ENCODE results near the gene FAM219A. TPM values are rescaled to one million over a fixed set of nuclear protein-coding genes. Genes with fewer than 3 reads are reported as not detected.

FAM219A gene
- total RNA-seq, 1 donor from 2014 or later, result 16.8 TPM

- TF ChIP-seq, protein P1, sequence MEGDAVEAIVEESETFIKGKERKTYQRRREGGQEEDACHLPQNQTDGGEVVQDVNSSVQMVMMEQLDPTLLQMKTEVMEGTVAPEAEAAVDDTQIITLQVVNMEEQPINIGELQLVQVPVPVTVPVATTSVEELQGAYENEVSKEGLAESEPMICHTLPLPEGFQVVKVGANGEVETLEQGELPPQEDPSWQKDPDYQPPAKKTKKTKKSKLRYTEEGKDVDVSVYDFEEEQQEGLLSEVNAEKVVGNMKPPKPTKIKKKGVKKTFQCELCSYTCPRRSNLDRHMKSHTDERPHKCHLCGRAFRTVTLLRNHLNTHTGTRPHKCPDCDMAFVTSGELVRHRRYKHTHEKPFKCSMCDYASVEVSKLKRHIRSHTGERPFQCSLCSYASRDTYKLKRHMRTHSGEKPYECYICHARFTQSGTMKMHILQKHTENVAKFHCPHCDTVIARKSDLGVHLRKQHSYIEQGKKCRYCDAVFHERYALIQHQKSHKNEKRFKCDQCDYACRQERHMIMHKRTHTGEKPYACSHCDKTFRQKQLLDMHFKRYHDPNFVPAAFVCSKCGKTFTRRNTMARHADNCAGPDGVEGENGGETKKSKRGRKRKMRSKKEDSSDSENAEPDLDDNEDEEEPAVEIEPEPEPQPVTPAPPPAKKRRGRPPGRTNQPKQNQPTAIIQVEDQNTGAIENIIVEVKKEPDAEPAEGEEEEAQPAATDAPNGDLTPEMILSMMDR (IDR thresholded peaks at IDR 0.05; ENCODE audit: insufficient read depth, low read length, poor library complexity, severe bottlenecking), result no peak
- H3K27me3 ChIP-seq (ENCODE audit: control insufficient read depth, insufficient read depth, low read length), result no peaks in the 10 kb centered on the region
These were observed 109.0 kb downstream of the FAM219A start for GRCh38 chr9:34349324-34349723.

More at GRCh38 chr9:34349324-34349723, 109.0 kb downstream of the FAM219A start:
- DNase-seq (ENCODE audit: low read depth), result no peak
- Histone ChIP-seq H3K36me3 (ENCODE audit: control insufficient read depth, insufficient read depth, low read length) (no peaks in the 10 kb centered on the region), H3K4me3 (ENCODE audit: low read depth, low read length) (no peak overlapping the region)

Other genes starting within 250 kb of the FAM219A start
- gene KIF24, start 129.3 kb downstream of the FAM219A start, total RNA-seq, result 1.0 and 1.2 TPM in 2 replicates
- 18.1 and 30.0 TPM in 2 replicates for gene NUDT2, start 129.0 kb downstream of the FAM219A start, total RNA-seq
- 3.8 and 4.9 TPM in 2 replicates for gene MYORG, start 81.7 kb downstream of the FAM219A start, total RNA-seq
- gene DNAI1, start 235 bp upstream of the FAM219A start, total RNA-seq, result not detected in 2 replicates
- 1.5 TPM in 1 of 2 replicates, not detected in the other for gene ENHO, start 64.4 kb upstream of the FAM219A start, total RNA-seq
- gene CNTFR, start 131.2 kb upstream of the FAM219A start, total RNA-seq, result 0.27 and 1.1 TPM in 2 replicates
- gene RPP25L, start 153.5 kb upstream of the FAM219A start, total RNA-seq, result 31.5 and 34.0 TPM in 2 replicates
- gene DCTN3, start 161.9 kb upstream of the FAM219A start, total RNA-seq, result 92.7 and 128 TPM in 2 replicates
- 0.48 and 1.0 TPM in 2 replicates for gene ARID3C, start 170.5 kb upstream of the FAM219A start, total RNA-seq
- gene SIGMAR1, start 179.2 kb upstream of the FAM219A start, total RNA-seq, result 121 and 129 TPM in 2 replicates
- gene GALT, start 188.1 kb upstream of the FAM219A start, total RNA-seq, result 34.4 and 39.4 TPM in 2 replicates
- 5.9 and 11.6 TPM in 2 replicates for gene IL11RA, start 193.6 kb upstream of the FAM219A start, total RNA-seq
- not detected in 2 replicates for gene CCL27, start 204.1 kb upstream of the FAM219A start, total RNA-seq
- gene CCL19, start 232.7 kb upstream of the FAM219A start, total RNA-seq, result not detected in 2 replicates